Stimulated activated CD8-positive, alpha-beta memory T cell treated with anti-CD3 and anti-CD28 coated beads, Interleukin-2, amount 100 ng/mL, for 48 hours (primary cell): Measurements from ENCODE around the gene STAT5B.

Source experiments
- DNase-seq, 2 donors: peaks; one replicate each; pipeline ENCODE4 v3.0.0-alpha.2; 2020; ENCODE audit warnings: low read depth in 2 of 2

STAT5B gene

DNA sequence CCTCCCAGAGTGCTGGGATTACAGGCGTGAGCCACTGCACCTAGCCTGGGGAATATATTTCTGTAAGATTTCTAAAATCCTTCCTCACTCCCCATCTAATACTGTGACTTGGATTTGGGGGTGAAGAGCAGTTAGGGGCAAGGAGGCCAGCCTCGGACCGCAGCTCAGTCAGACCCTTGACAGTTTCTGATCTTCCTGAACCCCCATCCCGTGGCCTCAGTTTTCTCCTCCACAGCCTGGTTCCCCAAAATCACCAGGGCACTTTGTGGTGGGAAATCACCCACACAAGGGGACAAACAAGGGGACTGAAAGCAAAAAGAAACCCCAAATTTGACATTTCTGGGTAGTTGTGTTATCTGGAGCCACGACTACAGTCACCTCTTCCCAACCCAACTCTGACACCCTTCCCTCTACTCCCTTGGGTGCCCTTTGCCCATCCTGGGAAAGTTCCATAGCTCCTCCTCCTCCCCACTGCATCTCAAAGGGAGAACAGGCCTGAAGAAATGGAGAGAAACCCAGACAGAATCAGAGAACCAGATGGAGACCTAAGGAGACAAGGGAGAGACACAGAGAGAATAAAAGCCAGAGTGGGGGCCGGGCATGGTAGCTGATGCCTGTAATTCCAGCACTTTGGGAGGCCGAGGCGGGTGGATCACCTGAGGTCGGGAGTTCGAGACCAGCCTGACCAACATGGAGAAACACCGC, 9.3 kb upstream of the STAT5B start:
- no peak for DNase-seq

DNA sequence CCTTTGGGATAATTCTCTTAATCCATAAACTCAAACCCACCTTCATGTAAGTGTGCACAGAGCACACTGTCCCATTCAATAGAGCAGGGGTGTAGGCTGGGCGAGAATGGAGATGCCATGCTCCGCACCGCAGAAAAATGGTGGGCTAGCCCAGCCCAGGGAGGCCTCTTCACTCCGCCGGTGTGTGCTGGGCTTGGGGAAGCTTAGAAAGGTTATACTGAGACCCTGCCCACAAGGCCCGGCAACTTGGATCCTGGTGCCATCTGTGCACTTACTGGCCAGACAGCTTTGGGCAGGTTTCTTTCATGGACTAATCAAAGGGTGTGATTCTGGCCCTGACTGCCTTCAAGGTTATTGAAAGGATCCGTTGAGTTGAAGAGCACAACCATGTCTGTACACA, 8.4 kb upstream of the STAT5B start:
- no peak for DNase-seq

DNA sequence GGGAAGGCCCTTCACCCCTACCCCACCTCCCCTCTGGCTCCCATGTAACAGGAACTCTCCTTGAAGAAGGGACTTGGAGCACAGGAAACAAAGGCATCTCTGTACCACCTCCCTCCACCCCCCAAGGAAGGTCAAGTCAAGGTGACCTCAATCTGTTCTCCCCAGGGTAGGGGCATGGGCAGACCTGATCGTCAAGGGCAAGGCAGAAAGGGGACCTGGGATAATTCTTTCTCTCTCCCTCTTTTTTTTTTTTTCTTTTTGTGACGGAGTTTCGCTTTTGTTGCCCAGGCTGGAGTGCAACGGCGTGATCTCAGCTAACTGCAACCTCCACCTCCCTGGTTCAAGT, 7.8 kb upstream of the STAT5B start:
- DNase-seq, result no peak

DNA sequence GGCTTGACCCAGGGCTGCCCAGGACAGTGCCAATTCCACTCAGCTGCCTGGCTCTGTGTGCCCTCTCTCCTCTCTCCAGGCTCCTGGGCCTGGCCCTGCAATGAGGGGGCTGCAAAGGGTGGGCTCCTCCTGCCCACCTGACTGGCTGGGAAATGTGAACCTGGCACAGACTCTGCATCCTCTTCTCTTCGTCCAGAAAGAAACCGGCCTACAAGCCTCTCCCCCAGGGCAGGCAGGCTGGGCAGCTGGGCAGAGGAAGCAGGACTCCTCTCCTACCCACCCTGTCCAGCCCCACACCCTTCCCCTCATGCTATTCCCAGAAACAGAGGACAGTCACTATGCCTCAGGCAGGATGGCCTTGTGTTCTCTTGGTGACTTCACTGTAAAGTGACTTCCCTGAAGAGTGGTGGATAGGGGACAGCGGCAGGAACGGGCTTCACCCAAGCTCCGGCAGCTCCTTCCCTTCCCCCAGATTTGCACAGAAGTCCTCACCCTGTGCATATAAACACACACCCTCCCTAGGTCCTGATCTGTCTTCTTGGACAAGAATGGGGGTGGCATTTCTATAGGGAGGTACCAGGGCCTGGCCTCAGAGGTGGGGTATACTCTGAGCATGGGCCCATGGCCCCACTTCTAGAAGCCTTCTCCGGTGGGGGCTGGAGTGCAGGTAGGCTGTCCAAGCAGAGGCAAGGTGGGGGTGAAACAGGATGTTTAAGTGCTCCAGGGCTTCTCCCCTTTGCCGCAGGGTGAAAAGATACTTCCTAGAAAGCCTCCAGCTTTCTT, 7.2 kb upstream of the STAT5B start:
- DNase-seq, result no peak

DNA sequence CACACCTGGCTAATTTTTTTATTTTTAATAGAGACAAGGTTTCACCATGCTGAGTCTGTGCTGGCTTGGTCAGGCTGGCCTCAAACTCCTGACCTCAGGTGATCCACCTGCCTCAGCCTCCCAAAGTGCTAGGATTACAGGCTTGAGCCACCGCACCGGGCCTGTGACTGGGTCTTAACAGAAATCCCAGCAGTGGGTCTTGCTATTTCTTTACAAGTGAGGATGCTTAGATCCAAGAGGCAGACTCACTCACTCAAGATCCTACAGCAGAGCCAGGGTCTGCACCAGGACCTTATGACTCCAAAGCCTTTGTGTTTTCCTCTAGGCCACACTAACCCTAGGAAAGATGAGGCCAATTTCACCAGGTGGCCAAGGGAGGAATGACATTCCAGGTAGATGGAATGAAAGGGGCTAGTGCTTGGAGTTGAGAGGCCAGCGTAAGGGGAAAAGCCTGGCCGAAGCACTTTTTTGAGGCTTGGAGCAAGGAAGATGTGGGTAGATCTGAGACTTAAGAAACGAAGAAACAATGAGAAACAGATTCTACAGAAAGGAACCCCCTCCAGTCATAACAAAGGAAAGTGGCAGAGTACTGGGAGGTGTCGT, 6.4 kb upstream of the STAT5B start:
- no peak for DNase-seq

DNA sequence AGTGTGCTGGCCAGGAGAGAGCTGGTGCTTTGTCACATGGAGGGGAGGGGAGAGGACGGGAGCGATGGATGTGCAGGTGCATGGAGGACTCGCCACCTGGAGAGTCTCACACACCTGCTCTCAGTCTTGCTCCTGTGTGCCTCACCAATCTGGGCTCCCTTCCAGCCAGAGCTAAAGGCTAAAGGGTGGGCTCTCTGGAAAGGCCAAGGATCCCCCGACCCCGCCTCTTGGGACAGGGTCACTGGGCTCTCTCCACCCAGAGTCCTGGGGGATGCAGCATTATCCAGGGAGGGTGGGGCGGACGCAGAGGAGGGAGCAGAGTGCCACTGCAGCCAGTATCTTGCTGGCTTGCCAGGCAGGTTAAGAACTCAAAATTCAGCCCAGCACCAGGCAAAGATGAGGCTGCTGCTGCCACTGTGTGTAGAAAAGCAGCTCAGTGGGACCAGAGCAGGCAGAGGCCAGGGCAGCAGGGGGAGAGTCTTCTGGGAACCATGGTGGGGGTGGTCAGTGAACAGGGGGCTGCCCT, 5.4 kb upstream of the STAT5B start:
- DNase-seq, result no peak

DNA sequence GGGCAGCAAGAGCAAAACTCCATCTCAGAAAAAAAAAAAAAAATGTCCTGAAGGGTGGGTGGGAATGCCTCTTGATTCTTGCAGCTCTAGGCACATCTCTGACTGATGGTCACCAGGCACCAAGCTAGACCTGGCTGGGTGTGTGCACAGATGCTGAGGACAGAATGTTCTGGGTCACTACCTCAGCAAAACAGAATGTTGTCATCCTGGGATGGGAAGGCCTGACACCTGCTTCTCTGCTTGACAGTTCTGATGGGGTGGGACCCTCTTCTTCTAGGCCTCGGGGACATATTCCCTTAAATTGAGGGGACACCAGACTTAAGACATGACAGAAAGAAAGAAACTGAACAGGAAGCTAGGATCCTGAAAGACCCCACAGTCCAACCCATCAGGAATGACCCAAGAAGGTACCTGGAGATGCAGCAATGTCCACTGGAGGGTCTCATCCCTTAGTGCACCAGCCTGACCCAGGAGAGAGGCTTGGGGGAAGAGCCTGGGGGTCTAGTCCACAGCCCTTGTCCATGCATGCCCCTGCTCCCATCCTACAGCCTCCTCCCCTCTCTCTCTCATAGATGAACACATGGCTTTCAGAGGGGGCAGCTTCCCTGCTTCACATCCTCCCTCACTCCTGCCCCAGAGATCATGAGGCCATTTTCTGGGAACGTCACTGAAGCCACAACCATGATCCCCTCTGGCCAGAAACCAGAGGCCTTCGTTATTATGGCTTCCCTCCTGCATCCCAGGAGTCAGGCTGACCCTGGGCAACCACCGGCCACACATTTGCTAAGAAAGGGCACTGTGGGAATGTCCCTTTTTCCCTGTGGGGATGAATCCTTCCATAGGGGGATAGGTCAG, 3.8 kb upstream of the STAT5B start:
- DNase-seq, result no peak

DNA sequence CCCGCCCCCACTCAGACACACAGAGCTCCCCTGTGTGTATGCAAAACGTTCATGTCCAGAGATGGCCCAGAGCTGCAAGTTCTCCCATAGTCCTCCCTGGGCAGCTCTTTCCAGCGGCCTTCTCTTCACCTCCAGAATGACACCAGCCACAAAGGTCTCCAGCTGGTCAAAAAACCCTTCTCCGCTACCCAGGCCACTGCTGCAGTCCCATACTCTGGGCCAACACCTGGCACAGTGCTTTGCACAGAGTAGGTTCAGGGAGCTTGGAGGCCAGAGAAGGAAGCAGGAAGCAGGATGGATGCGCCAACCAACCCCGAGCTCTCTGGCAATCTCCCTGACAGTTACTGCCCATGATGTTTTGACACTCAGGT, 1.1 kb upstream of the STAT5B start:
- DNase-seq, result no peak

DNA sequence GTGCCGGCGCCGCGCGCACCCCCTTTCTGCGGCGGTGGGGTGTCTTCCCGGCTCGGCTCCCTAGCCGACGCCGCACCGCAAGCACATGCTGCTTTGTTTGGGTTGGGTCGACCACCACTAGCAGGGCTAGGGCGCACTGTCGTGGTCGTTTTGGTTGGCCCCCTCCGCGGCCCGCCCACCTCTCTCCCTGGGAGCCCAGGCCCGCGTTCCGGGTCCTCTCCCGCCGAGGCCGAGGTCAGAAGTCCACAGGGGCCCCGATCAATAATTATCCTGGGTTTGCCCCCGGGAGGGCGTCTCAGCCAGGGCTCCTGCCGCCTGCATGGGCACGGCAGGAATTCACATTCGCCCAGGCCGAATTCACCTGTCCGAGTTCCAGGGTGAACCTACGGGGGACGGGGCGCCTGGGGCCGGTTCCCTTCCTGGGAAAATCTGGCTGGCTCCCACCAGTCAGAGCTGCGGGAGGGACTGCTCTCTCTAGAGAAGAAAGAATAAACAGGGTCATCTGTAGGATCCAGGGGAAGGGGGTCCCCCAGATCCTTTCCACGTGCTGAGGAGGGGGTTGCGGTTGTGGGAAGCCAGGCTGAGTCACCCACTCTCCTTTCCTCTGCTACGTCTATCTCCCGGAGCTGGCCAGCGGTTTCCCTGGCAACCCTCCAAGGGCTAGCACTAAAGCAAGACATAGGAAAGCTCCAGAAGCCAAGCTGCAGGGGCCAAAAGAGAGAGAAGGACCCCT, 584 bp upstream of the STAT5B start:
- peak; percentile 11 to 14 for DNase-seq

DNA sequence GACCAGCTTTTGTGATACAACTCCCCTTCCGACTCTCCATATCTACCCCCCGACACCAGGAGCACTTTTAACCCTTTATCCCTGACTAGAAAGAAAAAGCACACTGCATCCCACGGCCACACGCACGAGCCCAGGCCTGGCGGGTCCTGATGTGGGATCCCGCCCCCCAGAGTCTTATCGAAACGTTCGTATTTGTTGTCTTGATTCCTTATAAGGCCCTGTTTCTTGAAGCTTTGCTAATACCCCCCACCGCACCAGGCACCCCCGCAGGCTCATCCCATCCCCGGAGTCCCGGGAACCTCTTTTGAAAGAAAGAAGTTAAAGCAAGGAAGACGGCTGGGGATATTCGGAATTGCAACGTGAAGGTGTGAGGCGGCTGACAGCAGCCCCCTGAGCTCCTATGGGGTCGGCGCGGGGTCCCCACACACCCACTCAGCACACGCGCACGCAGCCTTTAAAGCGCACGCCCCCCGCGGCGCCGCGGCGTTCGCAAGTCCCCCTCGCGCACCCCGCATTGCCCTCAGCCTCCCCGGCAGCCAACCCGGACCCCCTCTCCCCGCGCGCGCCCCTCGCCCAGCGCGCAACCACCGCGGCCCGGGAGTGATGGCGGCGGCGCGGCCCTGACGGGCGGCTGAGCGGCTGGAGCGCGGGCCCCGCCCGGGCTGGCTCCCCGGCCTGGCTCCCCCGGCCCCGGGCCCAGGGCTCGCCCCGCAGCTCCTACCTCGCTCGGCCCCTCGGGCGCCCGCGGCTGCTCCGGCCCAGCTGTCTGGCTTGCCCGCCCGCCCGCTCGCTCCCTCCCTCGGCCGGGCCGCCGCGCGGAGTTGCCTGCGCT, 448 bp downstream of the STAT5B start:
- DNase-seq, result peak; percentile 8 to 27

DNA sequence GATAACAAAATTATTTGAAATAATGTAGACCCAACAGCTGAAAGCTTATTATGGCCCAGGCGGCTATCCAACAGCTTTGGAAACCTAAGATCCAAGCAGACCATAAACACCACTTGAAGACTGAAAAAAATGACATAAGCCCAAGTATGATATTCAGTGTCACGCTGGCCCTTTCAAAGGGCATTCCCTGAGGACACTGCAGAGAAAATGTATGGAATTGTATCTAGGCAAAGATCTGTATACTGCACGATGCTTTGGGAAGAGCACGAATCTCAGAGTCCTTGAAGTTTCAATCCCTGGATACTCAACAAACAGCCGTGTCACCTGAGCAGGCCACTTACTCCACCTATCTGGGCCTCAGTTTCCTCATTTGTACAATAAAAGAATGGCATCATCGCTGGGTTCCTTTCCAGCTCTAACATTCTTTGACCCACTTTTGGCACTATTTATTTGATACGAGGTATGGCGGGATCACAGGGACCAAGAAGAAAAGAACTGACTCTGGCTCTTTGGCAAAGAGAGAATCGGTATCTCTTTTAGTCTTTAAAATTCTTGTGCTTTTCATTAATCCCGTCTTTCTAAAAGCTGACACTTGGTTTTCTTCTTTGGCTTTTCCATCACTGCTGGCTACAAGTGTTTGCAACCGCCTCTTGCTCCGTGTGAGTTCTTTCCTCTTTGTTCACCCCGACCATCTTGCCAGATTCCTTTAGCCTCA, 1.2 kb downstream of the STAT5B start:
- DNase-seq, result no peak

DNA sequence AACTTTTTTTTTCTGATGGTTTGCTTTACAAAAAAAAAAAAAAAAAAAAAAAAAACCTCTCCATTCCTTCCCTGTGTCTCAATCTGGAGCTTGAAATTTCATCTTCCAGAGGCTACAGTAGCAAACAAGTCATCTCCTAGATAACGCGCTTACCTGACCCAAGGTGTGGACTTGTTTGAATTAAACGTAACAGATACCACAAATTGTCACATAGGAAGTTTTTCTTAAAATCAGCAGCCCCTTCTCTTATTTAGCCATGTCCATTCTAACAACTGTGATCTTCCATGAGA, 2.0 kb downstream of the STAT5B start:
- DNase-seq, result no peak

DNA sequence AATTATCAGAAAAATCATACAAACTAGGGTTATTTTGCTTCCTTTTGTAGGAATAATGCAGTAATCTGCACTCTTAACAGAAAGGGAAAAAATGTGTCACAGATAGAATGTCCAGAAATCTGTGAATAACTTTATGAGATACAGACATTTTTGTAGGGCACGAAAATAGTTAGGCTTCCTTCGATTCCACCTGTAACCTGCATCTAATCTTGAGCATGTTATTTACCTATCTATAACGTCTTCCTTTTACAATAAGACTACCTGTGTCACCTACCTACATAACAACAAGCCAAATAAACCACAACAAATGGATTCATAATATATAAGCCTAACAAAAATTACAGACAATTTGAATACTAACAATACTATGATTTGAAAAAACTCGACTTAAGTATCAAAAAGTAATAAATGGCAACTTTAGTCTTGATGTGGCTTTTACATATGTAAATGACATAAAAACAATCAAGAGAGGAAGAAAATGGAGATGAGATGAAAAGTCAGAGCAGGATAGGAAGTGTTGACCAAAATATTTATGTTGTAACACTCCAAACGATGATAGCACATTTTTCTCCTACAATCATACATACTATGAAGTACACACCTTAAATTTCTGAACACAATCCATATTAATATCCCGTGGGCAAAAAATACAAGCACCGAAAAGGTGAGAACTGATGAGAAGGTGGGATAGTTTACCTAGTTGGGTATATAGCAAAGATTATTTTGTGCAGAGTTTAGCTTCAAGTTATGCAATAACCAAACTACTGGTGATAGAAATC, 2.5 kb downstream of the STAT5B start:
- DNase-seq, result no peak

DNA sequence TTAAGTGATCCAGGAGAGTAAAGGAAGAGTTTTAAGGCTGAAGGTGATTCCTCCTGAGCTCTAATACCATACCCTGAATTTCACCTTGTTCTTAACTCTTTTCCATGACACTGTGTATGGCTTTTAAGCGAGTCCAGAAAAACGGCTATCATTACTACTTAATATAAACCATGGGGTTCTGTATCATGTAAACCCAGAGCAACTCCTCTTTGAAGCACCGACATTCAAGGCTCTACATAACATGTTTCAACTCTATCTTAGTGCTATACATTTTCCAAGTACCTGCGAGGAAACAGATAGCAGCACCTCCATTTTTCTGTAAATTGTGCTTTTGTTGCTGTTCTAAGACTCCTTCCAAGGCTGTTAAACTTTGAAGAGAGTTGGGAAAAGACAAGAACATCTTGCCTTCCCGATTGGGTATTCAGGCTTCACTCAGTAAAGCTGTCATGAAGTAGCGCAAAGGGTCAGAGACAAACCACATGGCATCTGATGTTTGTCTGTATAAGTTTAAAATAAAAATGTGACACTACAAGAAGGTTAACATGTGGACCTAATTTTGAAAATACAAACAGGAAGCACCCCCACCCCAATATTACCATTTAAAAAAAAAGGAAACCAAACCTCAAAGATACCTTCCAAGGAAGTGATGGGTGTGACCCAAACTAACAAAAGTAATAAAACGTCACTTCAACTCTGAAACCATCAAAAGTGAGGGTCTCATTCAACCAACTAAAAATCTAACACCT, 3.9 kb downstream of the STAT5B start:
- no peak for DNase-seq

DNA sequence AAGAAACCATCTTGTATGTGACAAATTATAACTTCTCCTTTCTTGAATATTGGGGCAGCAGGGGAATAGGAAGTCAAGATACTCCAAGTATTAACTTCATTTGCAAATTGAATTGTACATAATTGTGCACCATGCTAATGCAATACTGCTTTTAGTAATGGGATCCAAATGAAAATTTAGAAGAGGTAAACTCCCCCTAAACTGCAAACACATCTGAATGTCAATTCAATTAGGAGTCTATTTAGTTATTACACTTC, 4.5 kb downstream of the STAT5B start:
- DNase-seq, result no peak

DNA sequence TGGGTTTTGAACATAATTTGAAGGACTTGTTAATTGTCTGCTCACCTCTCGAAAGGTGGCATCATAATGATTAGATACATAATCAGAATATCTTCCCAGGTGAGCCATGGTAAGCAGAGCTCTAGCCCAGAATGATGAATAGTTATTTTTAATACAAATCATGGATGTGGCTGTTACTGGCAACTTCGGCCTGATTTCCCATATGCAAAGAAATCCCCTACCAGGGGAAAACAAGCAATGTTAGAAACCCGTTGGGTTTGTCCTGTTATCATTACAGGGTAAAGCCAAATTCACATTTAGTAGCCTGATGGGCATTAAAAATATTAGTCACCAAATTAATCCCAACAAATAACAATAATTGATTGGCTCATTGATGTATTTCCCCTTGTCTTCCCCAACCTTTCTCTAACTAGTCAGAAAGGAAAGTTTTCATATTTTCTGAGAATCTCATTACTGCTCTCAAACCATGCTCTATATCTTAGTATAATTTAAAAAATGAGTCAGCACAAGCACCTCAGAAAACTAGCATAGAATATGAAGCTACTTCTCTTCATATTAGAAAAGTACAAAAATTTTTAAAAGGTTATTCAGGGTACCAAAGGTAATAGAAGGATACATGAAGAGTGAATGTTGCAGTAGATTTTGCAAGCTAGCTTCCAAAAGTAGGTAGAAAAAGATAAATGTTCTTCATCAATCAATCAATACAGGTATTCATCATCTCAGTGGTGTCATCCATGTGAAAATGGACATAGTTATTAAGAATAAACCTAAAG, 5.0 kb downstream of the STAT5B start:
- no peak for DNase-seq

DNA sequence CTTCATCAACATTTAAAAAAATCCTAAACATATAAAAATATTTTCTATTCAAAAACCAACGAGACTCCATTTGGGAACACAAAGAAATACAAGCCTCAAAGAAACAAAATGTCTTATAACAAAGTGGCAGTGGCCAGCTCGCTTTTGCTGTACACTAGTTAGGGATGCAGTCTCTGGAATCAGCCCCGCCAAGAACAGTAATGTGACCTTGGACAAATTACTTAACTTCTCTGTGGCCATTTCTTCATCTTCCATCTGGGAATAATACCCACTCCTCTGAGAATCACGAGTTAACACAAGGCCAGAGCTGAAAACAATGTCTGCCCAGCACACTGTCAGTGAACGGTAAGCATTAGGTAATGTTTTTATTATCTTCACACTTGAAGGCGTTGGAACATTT, 5.6 kb downstream of the STAT5B start:
- no peak for DNase-seq

DNA sequence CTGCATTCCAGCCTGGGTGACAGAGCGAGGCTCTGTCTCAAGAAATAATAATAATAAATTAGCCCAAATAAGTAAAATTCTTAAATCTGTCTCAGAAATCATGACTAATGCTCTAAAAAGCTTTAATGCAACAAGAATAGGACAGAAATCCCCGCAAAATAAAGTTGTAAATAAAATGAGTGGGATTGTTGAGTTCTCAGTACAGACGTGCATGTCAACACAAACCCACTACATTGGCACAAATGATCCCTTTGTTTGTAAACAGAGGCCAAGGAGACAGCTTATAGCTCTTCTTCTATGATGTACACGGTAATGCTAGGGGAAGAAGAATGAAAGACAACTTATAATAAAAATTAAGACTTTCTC, 6.0 kb downstream of the STAT5B start:
- no peak for DNase-seq
